ENCODE data around the gene PTF1A.

PTF1A gene

GRCh38 chr10:23171232-23171876 is 20.8 kb upstream of the PTF1A start:
- Histone ChIP-seq H3K27ac (ENCODE audit: low read length) (no peak overlapping the region), H3K36me3 (replicated peaks; ENCODE audit: low read depth, low read length) (no peaks in the 10 kb centered on the region), H3K9ac (ENCODE audit: low read length) (no peak overlapping the region), H3K4me1 (ENCODE audit: low read length) (no peaks in the 10 kb centered on the region), H3K9me3 (ENCODE audit: insufficient read depth, low read length) (no peaks in the 10 kb centered on the region), H4K20me1 (ENCODE audit: insufficient read depth, low read length) (no peaks in the 10 kb centered on the region), H2AFZ (ENCODE audit: low read depth, low read length) (no peak overlapping the region), H3K4me3 (ENCODE audit: low read length) (no peak overlapping the region), H3K4me2 (ENCODE audit: low read length) (no peak overlapping the region), H3K79me2 (ENCODE audit: low read length) (no peaks in the 10 kb centered on the region), H3K27me3 (ENCODE audit: low read depth, low read length) (peaks cover 5% of the 10 kb centered on the region; the same call in 1 of the 2 replicates)
- no peak for TF ChIP-seq EZH2phosphoT487 (IDR thresholded peaks at IDR 0.05; ENCODE audit: low read depth)
- TF ChIP-seq CTCF (IDR thresholded peaks at IDR 0.05; ENCODE audit: low read depth, low read length): no peak

GRCh38 chr10:23172429-23173213 is 19.5 kb upstream of the PTF1A start:
- Histone ChIP-seq H3K27me3 (ENCODE audit: low read depth, low read length) (peaks cover 5% of the 10 kb centered on the region; the same call in 1 of the 2 replicates), H3K4me2 (ENCODE audit: low read length) (no peak overlapping the region)

GRCh38 chr10:23173214-23174073 is 18.7 kb upstream of the PTF1A start:
- H3K27ac ChIP-seq (ENCODE audit: low read length): no peak overlapping the region
- no peak overlapping the region for H3K9ac ChIP-seq (ENCODE audit: low read length)
- peaks cover 5% of the 10 kb centered on the region; the same call in 1 of the 2 replicates for H3K27me3 ChIP-seq (ENCODE audit: low read depth, low read length)
- H4K20me1 ChIP-seq (ENCODE audit: insufficient read depth, low read length): no peaks in the 10 kb centered on the region
- no peak overlapping the region for H3K4me2 ChIP-seq (ENCODE audit: low read length)
- no peak overlapping the region for H2AFZ ChIP-seq (ENCODE audit: low read depth, low read length)
- no peaks in the 10 kb centered on the region for H3K9me3 ChIP-seq (ENCODE audit: insufficient read depth, low read length)
- H3K4me1 ChIP-seq (ENCODE audit: low read length): no peaks in the 10 kb centered on the region
- H3K79me2 ChIP-seq (ENCODE audit: low read length): no peaks in the 10 kb centered on the region
- no peaks in the 10 kb centered on the region for H3K36me3 ChIP-seq (replicated peaks; ENCODE audit: low read depth, low read length)
- no peak overlapping the region for H3K4me3 ChIP-seq (ENCODE audit: low read length)
- no peak for TF ChIP-seq CTCF (IDR thresholded peaks at IDR 0.05; ENCODE audit: low read depth, low read length)
- no peak for TF ChIP-seq EZH2phosphoT487 (IDR thresholded peaks at IDR 0.05; ENCODE audit: low read depth)

More at GRCh38 chr10:23172429-23173213, 19.5 kb upstream of the PTF1A start:
- Histone ChIP-seq H3K79me2 (ENCODE audit: low read length) (no peaks in the 10 kb centered on the region), H3K4me1 (ENCODE audit: low read length) (no peaks in the 10 kb centered on the region), H3K36me3 (replicated peaks; ENCODE audit: low read depth, low read length) (no peaks in the 10 kb centered on the region), H2AFZ (ENCODE audit: low read depth, low read length) (no peak overlapping the region), H3K9me3 (ENCODE audit: insufficient read depth, low read length) (no peaks in the 10 kb centered on the region), H3K27ac (ENCODE audit: low read length) (no peak overlapping the region), H3K4me3 (ENCODE audit: low read length) (no peak overlapping the region), H4K20me1 (ENCODE audit: insufficient read depth, low read length) (no peaks in the 10 kb centered on the region), H3K9ac (ENCODE audit: low read length) (no peak overlapping the region)
- TF ChIP-seq EZH2phosphoT487 (IDR thresholded peaks at IDR 0.05; ENCODE audit: low read depth) (no peak), CTCF (IDR thresholded peaks at IDR 0.05; ENCODE audit: low read depth, low read length) (no peak)
